GM12878 (cell line): Measurements from ENCODE around the gene PRKACG. TPM values are rescaled to one million over a fixed set of nuclear protein-coding genes. Genes with fewer than 3 reads are reported as not detected.

Experiments
- ATAC-seq: fragments of 200-7000 bp; cut with Tn5 transposase; 3 replicates; pipeline ENCODE4 v1.9.1; 2020; ENCODE audit warnings: mild to moderate bottlenecking, moderate library complexity
- BruUV-seq: library from RNA; stranded (reverse); fragments of 400-500 nt; replicated peaks from 2 replicates; lab custom pipeline; 2021; lab: Mats Ljungman, UMichigan
- CTCF ChIA-PET: fragments of 300-600 bp; sonication (Branson Sonifier 250); formaldehyde crosslinking; extraction: SDS; loops from one replicate; lab custom pipeline; 2021; ENCODE audit warnings: inconsistent platforms; lab: Yijun Ruan, JAX
- POLR2A ChIA-PET: fragments of 350-600 bp; formaldehyde crosslinking; extraction: SDS; loops from one replicate; lab custom pipeline; 2021; ENCODE audit warnings: inconsistent platforms; lab: Charles Lee
- RAD21 ChIA-PET: fragments of 300-600 bp; sonication (Branson Sonifier 250); formaldehyde crosslinking; loops from one replicate; lab custom pipeline; 2023; ENCODE audit warnings: antibody characterized with exemption; ENCODE audit not compliant: unreplicated experiment; lab: Charles Lee
- SMC1A ChIA-PET: fragments of 300-600 bp; sonication (Branson Sonifier 250); formaldehyde crosslinking; loops from one replicate; lab custom pipeline; 2023; ENCODE audit not compliant: unreplicated experiment, uncharacterized antibody; lab: Charles Lee
- DNase-seq: peaks from one replicate; pipeline ENCODE4 v3.0.0-alpha.2; 2011; ENCODE audit warnings: low read depth, low spot score
- FAIRE-seq: peaks from 3 replicates; lab custom pipeline; 2011; peaks lifted over from hg19 to GRCh38; lab: Jason Lieb, UNC
- H2AFZ ChIP-seq: 2 replicates; pipeline ENCODE4 v1.6.0; 2011; ENCODE audit warnings: low read depth, low read length, control low read depth; ENCODE audit not compliant: control insufficient read depth
- H3K27ac ChIP-seq: 2 replicates; pipeline ENCODE4 v1.5.1; 2011; ENCODE audit warnings: control low read depth; ENCODE audit not compliant: control insufficient read depth, insufficient read depth
- H3K27me3 ChIP-seq, 2 experiments: replicated peaks in 1 of 2; 2 replicates each; pipeline versions ENCODE4 v1.6.0 to v1.6.1; 2011; ENCODE audit warnings: low read length in 1 of 2; ENCODE audit not compliant: control insufficient read depth in 2 of 2, insufficient read depth in 2 of 2
- H3K36me3 ChIP-seq, 2 experiments: 2 replicates each; pipeline ENCODE4 v1.5.1; 2011; ENCODE audit warnings: low read length in 1 of 2; ENCODE audit not compliant: control insufficient read depth in 2 of 2, insufficient read depth in 2 of 2
- H3K4me1 ChIP-seq: 2 replicates; pipeline ENCODE4 v1.6.1; 2011; ENCODE audit warnings: mild to moderate bottlenecking, low read length, moderate library complexity, mixed read lengths; ENCODE audit not compliant: control insufficient read depth, insufficient read depth
- H3K4me2 ChIP-seq: 2 replicates; pipeline ENCODE4 v1.6.0; 2011; ENCODE audit warnings: control low read depth; ENCODE audit not compliant: control insufficient read depth, insufficient read depth
- H3K4me3 ChIP-seq: fragments of 200-600 bp; sonication (generic); 2 replicates; pipeline ENCODE4 v1.5.1; 2016
- H3K79me2 ChIP-seq: 2 replicates; pipeline ENCODE4 v1.6.0; 2011; ENCODE audit warnings: low read length; ENCODE audit not compliant: control insufficient read depth, insufficient read depth
- H3K9ac ChIP-seq: 2 replicates; pipeline ENCODE4 v1.8.0; 2011; ENCODE audit warnings: low read length, control low read depth, mixed read lengths; ENCODE audit not compliant: control insufficient read depth, insufficient read depth
- H3K9me3 ChIP-seq: replicated peaks from 3 replicates; pipeline ENCODE4 v1.5.1; 2011; ENCODE audit warnings: mild to moderate bottlenecking, low read length; ENCODE audit not compliant: control insufficient read depth, insufficient read depth
- H4K20me1 ChIP-seq: 2 replicates; pipeline ENCODE4 v1.6.0; 2011; ENCODE audit not compliant: control insufficient read depth, insufficient read depth
- BACH1 ChIP-seq: fragments of 450-650 bp; IDR thresholded peaks from 2 replicates; pipeline ENCODE4 v1.6.1; 2017; ENCODE audit warnings: mild to moderate bottlenecking, borderline replicate concordance
- MTA3 ChIP-seq: IDR thresholded peaks from 2 replicates; pipeline ENCODE4 v1.6.1; 2012; ENCODE audit warnings: low read length, inconsistent platforms, borderline replicate concordance
- YBX1 ChIP-seq: fragments of 450-650 bp; IDR thresholded peaks from 2 replicates; pipeline ENCODE4 v1.6.1; 2016; ENCODE audit warnings: antibody characterized with exemption
- ZNF274 ChIP-seq: IDR thresholded peaks from one replicate; pipeline ENCODE4 v1.8.0; 2011; ENCODE audit not compliant: insufficient read length, insufficient read depth
- WGBS: methylation state at CpG from one replicate; pipeline ENCODE4 v1.1.6; 2016; ENCODE audit warnings: low lambda C conversion rate; ENCODE audit not compliant: insufficient replicate concordance, insufficient coverage; ENCODE audit errors: missing lambda C conversion rate; 5-methylcytosine and 5-hydroxymethylcytosine counted together
- in situ Hi-C: fragments of 300-500 bp; cut with MboI; formaldehyde crosslinking; loops from 9 replicates; pipeline ENCODE4 v1.14.3; 2018; ENCODE audit warnings: mixed read lengths
- intact Hi-C: fragments of 100-400 bp; cut with micrococcal nuclease; formaldehyde crosslinking; loops from one replicate; pipeline ENCODE4 v1.14.2; 2022; ENCODE audit not compliant: unreplicated experiment
- polyA plus RNA-seq, 11 experiments: library from polyadenylated mRNA; depleted of rRNA in 4 of 11; unstranded in 6 of 11; stranded (reverse) in 5 of 11; fragments of >200 nt; fragmentation: Nextera tagmentation in 4 of 11; fragmentation: Illumina TruSeq in 1 of 11; extraction: Ambion mirVana in 4 of 11; extraction: Trizol in 1 of 11; gene quantifications; 1 replicate in 1 of 11; 2 replicates in 10 of 11; pipeline versions ENCODE4 v1.2.1 to v1.2.3, GENCODE V29; 2011 to 2016; ENCODE audit warnings: inconsistent platforms in 2 of 11, missing spikeins in 2 of 11, low read depth in 1 of 11
- total RNA-seq, 4 experiments: library from RNA; depleted of rRNA in 3 of 4; stranded (reverse); fragments of >200 nt in 3 of 4; fragmentation: Illumina TruSeq in 1 of 4; extraction: Trizol in 1 of 4; gene quantifications; 2 replicates each; pipeline versions ENCODE4 v1.2.1 to v1.2.3, GENCODE V29; 2013 to 2021
- TF ChIP-seq, protein P1 (sequence below): fragments of 450-650 bp; formaldehyde crosslinking; IDR thresholded peaks from 2 replicates; pipeline ENCODE4 v1.4.0; 2022; ENCODE audit warnings: mild to moderate bottlenecking, moderate library complexity
- TF ChIP-seq, protein P2 (sequence below): fragments of 450-650 bp; IDR thresholded peaks from 2 replicates; pipeline ENCODE4 v1.6.1; 2016; ENCODE audit warnings: mild to moderate bottlenecking
- TF ChIP-seq, protein P3 (sequence below): IDR thresholded peaks from 2 replicates; pipeline ENCODE4 v1.6.1; 2011; ENCODE audit warnings: low read depth, mild to moderate bottlenecking, low read length, moderate library complexity, borderline replicate concordance; ENCODE audit errors: extremely low read depth
- TF ChIP-seq, protein P4 (sequence below): IDR thresholded peaks from 2 replicates; pipeline ENCODE4 v1.6.1; 2011; ENCODE audit warnings: mild to moderate bottlenecking, low read depth, low read length, moderate library complexity; ENCODE audit not compliant: insufficient replicate concordance
- TF ChIP-seq, protein P5 (sequence below): fragments of 450-650 bp; IDR thresholded peaks from 2 replicates; pipeline ENCODE4 v1.6.1; 2014; ENCODE audit warnings: mild to moderate bottlenecking
- TF ChIP-seq, protein P6 (sequence below): fragments of 450-650 bp; formaldehyde crosslinking; IDR thresholded peaks from 2 replicates; pipeline ENCODE4 v1.5.0; 2022; ENCODE audit warnings: mild to moderate bottlenecking, missing genetic modification characterization
- TF ChIP-seq, protein P7 (sequence below): IDR thresholded peaks from 2 replicates; pipeline ENCODE4 v1.6.1; 2012; ENCODE audit warnings: low read depth, low read length, improper control_type of control experiment

Gene PRKACG
- total and polyA plus RNA-seq, 10 of the 15 experiments (the other 5 are each of a cell fraction or from before 2014, with no cell fraction given), result not detected

DNA sequence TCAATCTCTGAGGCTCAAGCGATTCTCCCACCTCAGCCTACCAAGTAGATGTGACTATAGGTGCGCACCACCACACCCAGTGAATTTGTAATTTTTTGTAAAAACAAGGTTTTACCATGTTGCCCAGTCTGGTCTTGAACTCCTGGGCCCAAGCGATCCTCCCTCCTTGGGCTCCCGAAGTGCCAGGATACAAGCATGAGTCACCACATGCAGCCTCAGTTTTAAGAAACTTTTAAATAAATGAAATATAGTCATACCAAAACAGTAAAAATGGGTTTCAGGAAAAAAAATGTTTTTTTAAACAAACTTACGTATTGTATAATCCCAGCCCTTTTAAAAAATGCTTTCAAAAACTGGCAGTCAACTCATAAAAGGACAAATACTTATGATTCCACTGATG is 48.3 kb upstream of the PRKACG start:
- no peak for ATAC-seq
- no peaks in the 10 kb centered on the region; the same call in 2 of the 3 replicates for H3K9me3 ChIP-seq
- H4K20me1 ChIP-seq, result no peaks in the 10 kb centered on the region
- intact Hi-C loops, result no loop called here
- H3K4me1 ChIP-seq, result no peaks in the 10 kb centered on the region
- in situ Hi-C loops, result loop anchor here (25.0 kb wide), 1 partner anchor 875 kb away; no protein-coding TSS in a partner anchor
- H3K9ac ChIP-seq, result no peak overlapping the region
- FAIRE-seq, result no peak
- no peak overlapping the region for H3K4me2 ChIP-seq
- H3K79me2 ChIP-seq, result no peaks in the 10 kb centered on the region
- H3K4me3 ChIP-seq, result no peak overlapping the region
- RAD21 ChIA-PET, result interaction anchor here (1.1 kb wide), 1 partner anchor 131 kb away, joined by 3 read pairs; no protein-coding TSS in a partner anchor
- CTCF ChIA-PET, result interaction anchor here (0.7 to 3.6 kb wide), 4 partner anchors 8 to 131 kb away, joined by 3 to 20 read pairs (median 10); no protein-coding TSS in a partner anchor
- BruUV-seq, result no TSS peak
- SMC1A ChIA-PET, result no interaction called here
- H3K27ac ChIP-seq, result no peak overlapping the region
- POLR2A ChIA-PET, result no interaction called here
- H3K27me3 ChIP-seq, result no peaks in the 10 kb centered on the region
- WGBS, result 96% methylated on average over 5 of the region's 5 CpGs
- H2AFZ ChIP-seq, result no peak overlapping the region
- no peak for DNase-seq
- peaks cover 4 to 6% of the 10 kb centered on the region in 2 experiments; a peak in 3 of 4 replicates for H3K36me3 ChIP-seq
- TF ChIP-seq, protein P1, sequence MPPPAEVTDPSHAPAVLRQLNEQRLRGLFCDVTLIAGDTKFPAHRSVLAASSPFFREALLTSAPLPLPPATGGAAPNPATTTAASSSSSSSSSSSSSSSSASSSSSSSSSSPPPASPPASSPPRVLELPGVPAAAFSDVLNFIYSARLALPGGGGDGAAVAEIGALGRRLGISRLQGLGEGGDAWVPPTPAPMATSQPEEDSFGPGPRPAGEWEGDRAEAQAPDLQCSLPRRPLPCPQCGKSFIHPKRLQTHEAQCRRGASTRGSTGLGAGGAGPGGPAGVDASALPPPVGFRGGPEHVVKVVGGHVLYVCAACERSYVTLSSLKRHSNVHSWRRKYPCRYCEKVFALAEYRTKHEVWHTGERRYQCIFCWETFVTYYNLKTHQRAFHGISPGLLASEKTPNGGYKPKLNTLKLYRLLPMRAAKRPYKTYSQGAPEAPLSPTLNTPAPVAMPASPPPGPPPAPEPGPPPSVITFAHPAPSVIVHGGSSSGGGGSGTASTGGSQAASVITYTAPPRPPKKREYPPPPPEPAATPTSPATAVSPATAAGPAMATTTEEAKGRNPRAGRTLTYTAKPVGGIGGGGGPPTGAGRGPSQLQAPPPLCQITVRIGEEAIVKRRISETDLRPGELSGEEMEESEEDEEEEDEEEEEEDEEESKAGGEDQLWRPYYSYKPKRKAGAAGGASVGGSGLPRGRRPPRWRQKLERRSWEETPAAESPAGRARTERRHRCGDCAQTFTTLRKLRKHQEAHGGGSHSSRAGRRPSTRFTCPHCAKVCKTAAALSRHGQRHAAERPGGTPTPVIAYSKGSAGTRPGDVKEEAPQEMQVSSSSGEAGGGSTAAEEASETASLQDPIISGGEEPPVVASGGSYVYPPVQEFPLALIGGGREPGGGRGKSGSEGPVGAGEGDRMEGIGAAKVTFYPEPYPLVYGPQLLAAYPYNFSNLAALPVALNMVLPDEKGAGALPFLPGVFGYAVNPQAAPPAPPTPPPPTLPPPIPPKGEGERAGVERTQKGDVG (CRISPR knock-in tag), result no peak
- TF ChIP-seq, protein P2, sequence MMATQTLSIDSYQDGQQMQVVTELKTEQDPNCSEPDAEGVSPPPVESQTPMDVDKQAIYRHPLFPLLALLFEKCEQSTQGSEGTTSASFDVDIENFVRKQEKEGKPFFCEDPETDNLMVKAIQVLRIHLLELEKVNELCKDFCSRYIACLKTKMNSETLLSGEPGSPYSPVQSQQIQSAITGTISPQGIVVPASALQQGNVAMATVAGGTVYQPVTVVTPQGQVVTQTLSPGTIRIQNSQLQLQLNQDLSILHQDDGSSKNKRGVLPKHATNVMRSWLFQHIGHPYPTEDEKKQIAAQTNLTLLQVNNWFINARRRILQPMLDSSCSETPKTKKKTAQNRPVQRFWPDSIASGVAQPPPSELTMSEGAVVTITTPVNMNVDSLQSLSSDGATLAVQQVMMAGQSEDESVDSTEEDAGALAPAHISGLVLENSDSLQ, result no peak
- TF ChIP-seq, protein P3, sequence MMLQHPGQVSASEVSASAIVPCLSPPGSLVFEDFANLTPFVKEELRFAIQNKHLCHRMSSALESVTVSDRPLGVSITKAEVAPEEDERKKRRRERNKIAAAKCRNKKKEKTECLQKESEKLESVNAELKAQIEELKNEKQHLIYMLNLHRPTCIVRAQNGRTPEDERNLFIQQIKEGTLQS, result no peak
- TF ChIP-seq, protein P4, sequence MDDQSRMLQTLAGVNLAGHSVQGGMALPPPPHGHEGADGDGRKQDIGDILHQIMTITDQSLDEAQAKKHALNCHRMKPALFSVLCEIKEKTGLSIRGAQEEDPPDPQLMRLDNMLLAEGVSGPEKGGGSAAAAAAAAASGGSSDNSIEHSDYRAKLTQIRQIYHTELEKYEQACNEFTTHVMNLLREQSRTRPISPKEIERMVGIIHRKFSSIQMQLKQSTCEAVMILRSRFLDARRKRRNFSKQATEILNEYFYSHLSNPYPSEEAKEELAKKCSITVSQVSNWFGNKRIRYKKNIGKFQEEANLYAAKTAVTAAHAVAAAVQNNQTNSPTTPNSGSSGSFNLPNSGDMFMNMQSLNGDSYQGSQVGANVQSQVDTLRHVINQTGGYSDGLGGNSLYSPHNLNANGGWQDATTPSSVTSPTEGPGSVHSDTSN, result no peak
- TF ChIP-seq ZNF274 (no peak), MTA3 (no peak), YBX1 (no peak), BACH1 (no peak)
- TF ChIP-seq, protein P5, sequence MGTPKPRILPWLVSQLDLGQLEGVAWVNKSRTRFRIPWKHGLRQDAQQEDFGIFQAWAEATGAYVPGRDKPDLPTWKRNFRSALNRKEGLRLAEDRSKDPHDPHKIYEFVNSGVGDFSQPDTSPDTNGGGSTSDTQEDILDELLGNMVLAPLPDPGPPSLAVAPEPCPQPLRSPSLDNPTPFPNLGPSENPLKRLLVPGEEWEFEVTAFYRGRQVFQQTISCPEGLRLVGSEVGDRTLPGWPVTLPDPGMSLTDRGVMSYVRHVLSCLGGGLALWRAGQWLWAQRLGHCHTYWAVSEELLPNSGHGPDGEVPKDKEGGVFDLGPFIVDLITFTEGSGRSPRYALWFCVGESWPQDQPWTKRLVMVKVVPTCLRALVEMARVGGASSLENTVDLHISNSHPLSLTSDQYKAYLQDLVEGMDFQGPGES, result no peak
- TF ChIP-seq, protein P6, sequence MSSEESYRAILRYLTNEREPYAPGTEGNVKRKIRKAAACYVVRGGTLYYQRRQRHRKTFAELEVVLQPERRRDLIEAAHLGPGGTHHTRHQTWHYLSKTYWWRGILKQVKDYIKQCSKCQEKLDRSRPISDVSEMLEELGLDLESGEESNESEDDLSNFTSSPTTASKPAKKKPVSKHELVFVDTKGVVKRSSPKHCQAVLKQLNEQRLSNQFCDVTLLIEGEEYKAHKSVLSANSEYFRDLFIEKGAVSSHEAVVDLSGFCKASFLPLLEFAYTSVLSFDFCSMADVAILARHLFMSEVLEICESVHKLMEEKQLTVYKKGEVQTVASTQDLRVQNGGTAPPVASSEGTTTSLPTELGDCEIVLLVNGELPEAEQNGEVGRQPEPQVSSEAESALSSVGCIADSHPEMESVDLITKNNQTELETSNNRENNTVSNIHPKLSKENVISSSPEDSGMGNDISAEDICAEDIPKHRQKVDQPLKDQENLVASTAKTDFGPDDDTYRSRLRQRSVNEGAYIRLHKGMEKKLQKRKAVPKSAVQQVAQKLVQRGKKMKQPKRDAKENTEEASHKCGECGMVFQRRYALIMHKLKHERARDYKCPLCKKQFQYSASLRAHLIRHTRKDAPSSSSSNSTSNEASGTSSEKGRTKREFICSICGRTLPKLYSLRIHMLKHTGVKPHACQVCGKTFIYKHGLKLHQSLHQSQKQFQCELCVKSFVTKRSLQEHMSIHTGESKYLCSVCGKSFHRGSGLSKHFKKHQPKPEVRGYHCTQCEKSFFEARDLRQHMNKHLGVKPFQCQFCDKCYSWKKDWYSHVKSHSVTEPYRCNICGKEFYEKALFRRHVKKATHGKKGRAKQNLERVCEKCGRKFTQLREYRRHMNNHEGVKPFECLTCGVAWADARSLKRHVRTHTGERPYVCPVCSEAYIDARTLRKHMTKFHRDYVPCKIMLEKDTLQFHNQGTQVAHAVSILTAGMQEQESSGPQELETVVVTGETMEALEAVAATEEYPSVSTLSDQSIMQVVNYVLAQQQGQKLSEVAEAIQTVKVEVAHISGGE, result no peak
- TF ChIP-seq, protein P7, sequence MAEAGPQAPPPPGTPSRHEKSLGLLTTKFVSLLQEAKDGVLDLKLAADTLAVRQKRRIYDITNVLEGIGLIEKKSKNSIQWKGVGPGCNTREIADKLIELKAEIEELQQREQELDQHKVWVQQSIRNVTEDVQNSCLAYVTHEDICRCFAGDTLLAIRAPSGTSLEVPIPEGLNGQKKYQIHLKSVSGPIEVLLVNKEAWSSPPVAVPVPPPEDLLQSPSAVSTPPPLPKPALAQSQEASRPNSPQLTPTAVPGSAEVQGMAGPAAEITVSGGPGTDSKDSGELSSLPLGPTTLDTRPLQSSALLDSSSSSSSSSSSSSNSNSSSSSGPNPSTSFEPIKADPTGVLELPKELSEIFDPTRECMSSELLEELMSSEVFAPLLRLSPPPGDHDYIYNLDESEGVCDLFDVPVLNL, result no peak
